Spleen (tissue), 7 donors: Measurements from ENCODE around the gene IDS.

Experiments used
- CTCF ChIP-seq, 11 experiments: fragments of 200-600 bp in 7 of 11; fragments of 450-650 bp in 4 of 11; sonication (generic) in 4 of 11; IDR thresholded peaks in 8 of 11; conservative IDR thresholded peaks in 3 of 11; 1 replicate in 7 of 11; 2 replicates in 4 of 11; pipeline versions ENCODE4 v1.4.0 to v1.8.0; 2016 to 2021; ENCODE audit warnings: antibody characterized with exemption in 11 of 11, inconsistent platforms in 4 of 11, mild to moderate bottlenecking in 1 of 11
- POLR2A ChIP-seq, 3 donors: fragments of 450-650 bp; IDR thresholded peaks; one replicate each; pipeline ENCODE4 v1.5.1; 2017; ENCODE audit warnings: antibody characterized with exemption in 3 of 3, mild to moderate bottlenecking in 1 of 3
- POLR2AphosphoS5 ChIP-seq, 3 donors: sonication (generic); formaldehyde crosslinking; IDR thresholded peaks; one replicate each; pipeline ENCODE4 v1.5.1; 2017; ENCODE audit warnings: antibody characterized with exemption in 3 of 3
- donor health status: DM: no; HTN: no; CAD: no; lungs with moderate emphysema.
- donor health status: DM: no; HTN: no; CAD: no.
- donor health status: DM: no; HTN: no; CAD: no.

GRCh38 chrX:149473966-149474365 is 31.1 kb downstream of the IDS start:
- TF ChIP-seq CTCF (IDR thresholded peaks at IDR 0.05 in 8 of 11, conservative IDR thresholded peaks at IDR 0.05 in 3 of 11) (no peak), POLR2A (IDR thresholded peaks at IDR 0.05) (no peak), POLR2AphosphoS5 (IDR thresholded peaks at IDR 0.05) (no peak)
